Spinal cord (tissue), 10 donors: ENCODE results near the gene SLC66A1. TPM values are rescaled to one million over a fixed set of nuclear protein-coding genes. Genes with fewer than 3 reads are reported as not detected.

Experiments used
- DNase-seq, 6 donors: peaks; one replicate each; pipeline versions ENCODE4 v3.0.0 to v3.0.0-alpha.2; 2013 to 2015; ENCODE audit warnings: low spot score in 6 of 6, low read depth in 4 of 6
- H3K27ac ChIP-seq: one replicate; pipeline ENCODE4 v1.5.1; 2013; ENCODE audit warnings: low read depth, low read length, control low read depth
- H3K27me3 ChIP-seq: one replicate; pipeline ENCODE4 v1.6.1; 2013; ENCODE audit warnings: low read length; ENCODE audit not compliant: control insufficient read depth, insufficient read depth
- H3K36me3 ChIP-seq: one replicate; pipeline ENCODE4 v1.6.1; 2013; ENCODE audit warnings: low read length; ENCODE audit not compliant: control insufficient read depth, insufficient read depth
- H3K4me1 ChIP-seq: one replicate; pipeline ENCODE4 v1.6.1; 2013; ENCODE audit warnings: low read length; ENCODE audit not compliant: control insufficient read depth, insufficient read depth
- H3K4me3 ChIP-seq: one replicate; pipeline ENCODE4 v1.5.1; 2013; ENCODE audit warnings: low read depth, low read length, control low read depth
- H3K9me3 ChIP-seq: one replicate; pipeline ENCODE4 v1.6.1; 2013; ENCODE audit warnings: low read length; ENCODE audit not compliant: control insufficient read depth, insufficient read depth
- WGBS: methylation state at CpG from one replicate; pipeline ENCODE4 v1.1.5; 2013; ENCODE audit warnings: missing lambda C conversion rate; ENCODE audit not compliant: insufficient coverage; 5-methylcytosine and 5-hydroxymethylcytosine counted together
- polyA plus RNA-seq, 2 donors: library from polyadenylated mRNA; unstranded; fragments of 120-200 nt; gene quantifications; one replicate each; pipeline ENCODE4 v1.2.1, GENCODE V29; 2013; ENCODE audit not compliant: insufficient read length in 2 of 2
- total RNA-seq, 2 donors: library from RNA; depleted of rRNA in 1 of 2; stranded (reverse); fragments of 120-200 nt in 1 of 2; fragments of >200 nt in 1 of 2; gene quantifications; one replicate each; pipeline versions ENCODE4 v1.2.3 to v1.2.4, GENCODE V29; 2013 to 2014
- donor health status: healthy.

The SLC66A1 gene
- total and polyA plus RNA-seq, 4 donors, result 12.2 to 24.0 (median 19.5) TPM

DNA sequence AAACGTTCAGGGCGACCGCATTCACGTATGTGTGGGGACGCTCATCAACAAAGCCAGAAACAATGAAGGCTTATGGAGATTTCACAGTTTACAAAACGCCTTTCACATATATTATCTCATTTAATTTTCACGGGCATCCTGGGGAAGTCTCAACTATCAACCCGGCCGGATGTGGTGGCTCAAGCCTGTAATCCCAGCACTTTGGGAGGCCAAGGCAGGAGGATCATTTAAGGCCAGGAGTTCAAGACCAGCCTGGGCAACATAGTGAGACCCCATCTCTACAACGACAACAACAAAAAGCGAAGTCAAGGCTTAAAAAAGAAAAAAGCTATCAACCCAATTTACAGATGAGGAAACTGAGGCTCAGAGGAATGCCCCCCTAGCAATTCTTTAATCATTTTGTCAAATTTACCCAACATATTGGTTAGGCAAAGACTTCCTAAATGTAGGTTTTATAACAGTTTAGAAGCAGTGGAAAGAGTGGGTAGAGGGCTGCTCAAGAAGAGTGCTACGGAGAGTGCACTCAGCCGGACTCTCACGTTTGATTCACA, 28.3 kb downstream of the SLC66A1 start:
- Histone ChIP-seq H3K36me3 (peaks cover 80% of the 10 kb centered on the region), H3K27me3 (no peaks in the 10 kb centered on the region), H3K4me3 (no peak overlapping the region), H3K4me1 (peaks cover 40% of the 10 kb centered on the region), H3K9me3 (no peaks in the 10 kb centered on the region), H3K27ac (no peak overlapping the region)
- DNase-seq, result no peak
- WGBS, result 96% methylated on average over 14 of the region's 14 CpGs

DNA sequence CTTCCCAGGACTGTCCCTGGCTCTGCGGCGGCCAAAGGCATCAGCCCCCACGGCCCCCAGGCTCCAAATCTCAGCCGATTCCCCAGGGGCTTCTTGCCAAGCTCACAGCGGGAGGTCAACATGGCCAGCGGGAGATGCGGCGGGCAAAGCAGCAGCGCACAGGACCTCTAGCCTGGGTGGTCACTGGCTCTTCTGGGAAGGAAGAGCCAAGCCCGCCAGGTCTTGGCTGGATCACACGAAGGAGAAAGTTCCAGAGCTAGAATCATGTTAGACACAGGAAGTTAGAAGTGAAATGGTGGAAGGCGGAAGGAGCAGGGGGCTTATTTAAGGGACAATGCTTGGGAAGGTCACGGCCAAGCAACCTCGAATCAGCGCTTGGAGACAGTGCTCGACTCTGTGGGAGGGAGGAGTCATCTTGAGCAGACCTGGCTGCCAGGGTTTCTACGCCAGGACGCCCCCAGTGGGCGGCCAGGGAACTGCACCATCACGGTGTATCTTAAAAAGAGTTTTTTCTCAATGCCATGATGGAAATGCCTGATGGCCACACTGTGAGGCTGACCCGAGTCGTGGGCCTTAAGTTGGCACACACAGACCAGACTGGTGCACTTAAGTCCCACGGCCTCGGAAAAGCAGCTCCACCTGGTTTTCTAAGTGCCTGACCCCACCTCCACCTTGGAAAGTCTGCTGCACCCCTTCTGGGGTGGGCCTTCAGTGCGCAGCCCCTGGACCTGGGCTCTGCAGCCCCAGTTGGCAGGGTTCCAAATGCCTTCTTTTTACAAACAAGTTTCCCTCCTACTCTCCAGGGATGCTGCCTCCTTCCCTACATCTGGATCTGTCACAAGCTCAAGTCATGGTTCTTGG, 29.3 kb downstream of the SLC66A1 start:
- peaks cover 40% of the 10 kb centered on the region for H3K4me1 ChIP-seq
- H3K36me3 ChIP-seq, result peaks cover 77% of the 10 kb centered on the region
- WGBS, result 46% methylated on average over 25 of the region's 25 CpGs
- peak overlapping the region; percentile 78 for H3K27ac ChIP-seq
- H3K4me3 ChIP-seq, result no peak overlapping the region
- peak in 2 of 6 donors; percentile 70 to 71 for DNase-seq
- H3K27me3 ChIP-seq, result no peaks in the 10 kb centered on the region
- no peaks in the 10 kb centered on the region for H3K9me3 ChIP-seq

DNA sequence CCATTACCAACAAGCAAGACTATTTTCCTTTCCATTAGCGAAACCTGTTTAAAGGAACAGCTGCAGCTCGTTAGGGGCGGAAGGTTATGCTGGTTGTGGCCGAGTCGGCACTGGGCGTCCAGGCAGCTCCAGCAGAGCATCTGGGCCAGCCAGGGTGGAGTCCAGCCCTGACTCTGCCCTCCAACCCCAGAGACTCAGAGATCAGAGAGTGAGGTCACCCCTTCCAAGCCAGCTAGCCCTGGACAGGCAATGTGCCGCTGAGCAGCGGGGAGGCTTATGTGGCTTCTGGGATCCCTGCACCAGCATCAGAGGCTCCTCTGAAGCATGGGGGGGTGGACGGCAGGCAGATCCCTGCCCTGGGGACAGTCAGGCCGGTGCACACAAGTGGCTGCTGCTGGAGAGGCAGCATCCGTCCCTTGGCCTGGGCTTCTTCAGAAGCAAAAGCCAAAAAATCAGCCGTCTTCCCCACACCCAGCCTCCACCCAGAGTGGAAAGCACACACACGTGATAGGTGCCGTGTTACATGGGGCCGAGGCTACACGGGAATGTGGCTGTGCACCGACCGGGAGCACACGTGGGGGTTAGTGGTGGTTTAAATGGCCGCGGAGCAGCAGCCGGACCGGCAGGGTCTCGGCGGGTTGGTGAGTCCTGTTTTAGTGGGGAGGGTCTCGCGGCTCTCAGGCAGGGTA, 30.1 kb downstream of the SLC66A1 start:
- peak in 1 of 6 donors; percentile 61 for DNase-seq
- H3K27me3 ChIP-seq, result no peaks in the 10 kb centered on the region
- H3K4me1 ChIP-seq, result peaks cover 41% of the 10 kb centered on the region
- WGBS, result 85% methylated on average over 26 of the region's 27 CpGs
- no peaks in the 10 kb centered on the region for H3K9me3 ChIP-seq
- H3K4me3 ChIP-seq, result no peak overlapping the region
- H3K27ac ChIP-seq, result peak overlapping the region; percentile 78
- H3K36me3 ChIP-seq, result peaks cover 76% of the 10 kb centered on the region

DNA sequence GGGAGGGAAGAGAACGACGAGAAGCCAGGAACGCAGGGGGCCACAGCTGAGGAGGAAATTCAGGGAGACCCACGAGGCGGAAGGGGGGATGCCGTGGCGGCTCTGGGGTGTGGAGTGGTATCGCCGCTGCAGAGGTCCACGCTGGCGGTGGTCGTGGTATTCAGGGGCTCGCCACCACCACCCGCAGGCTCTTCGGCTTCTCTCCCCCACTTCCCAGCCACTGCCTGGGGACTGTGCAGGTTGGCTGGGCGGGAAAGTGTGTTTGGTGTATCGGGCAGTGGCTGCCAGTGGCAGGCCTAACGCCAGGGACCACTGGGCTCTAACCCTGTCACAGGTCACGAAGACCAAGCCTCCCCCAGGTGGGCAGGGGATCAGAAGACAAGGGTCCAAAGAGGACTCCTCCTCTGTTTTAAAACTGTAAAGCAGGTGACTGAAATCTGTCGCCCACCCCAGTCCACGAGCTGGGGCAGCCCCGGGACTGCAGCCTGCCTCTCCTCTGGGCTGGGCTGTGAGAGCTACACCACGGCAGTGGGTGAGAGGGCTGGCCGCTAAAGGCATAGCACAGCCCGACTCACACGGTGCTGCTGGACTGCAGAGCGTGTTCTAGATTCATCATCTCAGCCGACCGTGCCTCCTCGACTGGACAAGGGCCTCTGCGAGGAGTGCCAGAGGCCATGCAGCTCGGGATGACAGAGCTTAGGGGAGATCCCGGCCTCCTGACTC, 30.9 kb downstream of the SLC66A1 start:
- 88% methylated on average over 21 of the region's 33 CpGs for WGBS
- no peak for DNase-seq
- Histone ChIP-seq H3K27me3 (no peaks in the 10 kb centered on the region), H3K4me1 (peaks cover 44% of the 10 kb centered on the region), H3K36me3 (peaks cover 73% of the 10 kb centered on the region), H3K4me3 (no peak overlapping the region), H3K9me3 (no peaks in the 10 kb centered on the region), H3K27ac (peak overlapping the region; percentile 57)

DNA sequence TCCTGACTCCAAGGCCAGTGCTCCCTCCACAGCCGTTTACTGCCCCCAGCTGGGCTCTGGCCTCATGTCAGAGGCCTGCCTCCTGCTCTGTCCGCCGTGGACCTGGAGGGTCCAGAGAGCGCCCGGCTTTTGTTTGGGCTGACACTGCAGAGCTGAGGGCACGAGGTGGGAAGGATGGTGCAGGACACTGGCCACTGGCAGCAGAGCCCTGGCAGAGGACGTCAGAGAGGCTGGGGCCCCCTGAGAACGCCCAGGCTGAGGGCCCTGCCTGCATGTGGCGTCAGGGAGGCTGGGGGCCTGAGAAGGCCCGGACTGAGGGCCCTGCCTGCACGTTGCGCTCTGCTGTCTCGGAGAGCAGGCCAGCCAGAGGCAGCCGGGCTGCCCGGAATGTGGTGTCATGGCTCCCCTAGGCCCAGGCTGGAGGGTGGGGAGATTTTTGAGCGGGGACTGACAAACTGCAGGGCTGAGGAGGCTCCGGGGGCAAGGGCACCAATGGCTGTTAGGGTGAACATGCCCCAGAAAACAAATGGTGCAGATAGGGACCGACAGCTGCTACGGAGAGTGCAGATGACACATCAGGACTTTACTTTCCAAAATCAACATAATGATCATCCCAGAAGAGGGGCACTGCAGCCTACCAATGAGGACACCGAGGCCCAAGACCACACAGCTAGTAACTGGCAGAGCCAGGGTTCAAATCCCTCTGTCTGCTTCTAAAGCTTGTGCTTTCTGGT, 31.7 kb downstream of the SLC66A1 start:
- H3K27me3 ChIP-seq, result no peaks in the 10 kb centered on the region
- H3K4me1 ChIP-seq, result peaks cover 46% of the 10 kb centered on the region
- no peak for DNase-seq
- 85% methylated on average over 19 of the region's 20 CpGs for WGBS
- no peaks in the 10 kb centered on the region for H3K9me3 ChIP-seq
- peaks cover 71% of the 10 kb centered on the region for H3K36me3 ChIP-seq
- no peak overlapping the region for H3K27ac ChIP-seq
- H3K4me3 ChIP-seq, result no peak overlapping the region

DNA sequence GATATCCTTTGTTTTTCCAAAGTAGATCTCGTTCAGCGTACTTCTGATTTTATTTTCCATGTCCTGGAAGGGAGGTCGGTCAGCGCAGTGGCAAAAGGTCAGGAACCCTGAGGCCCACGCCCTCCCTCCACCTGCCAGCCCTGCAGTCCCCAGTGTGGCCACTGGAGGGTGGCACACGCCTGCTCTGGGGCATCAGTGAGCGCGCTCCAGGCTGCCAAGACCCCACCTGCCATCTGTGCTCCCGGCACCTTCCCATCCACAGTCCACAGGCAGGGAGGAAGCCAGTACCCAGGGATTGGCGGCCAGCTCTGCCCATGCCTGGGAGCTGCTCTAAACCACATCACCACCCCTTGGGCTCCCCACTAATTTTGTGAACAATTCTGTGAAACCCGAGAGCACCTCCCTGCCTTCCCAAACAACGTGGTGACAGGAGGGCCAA, 32.3 kb downstream of the SLC66A1 start:
- WGBS, result 66% methylated on average over 11 of the region's 12 CpGs
- no peak overlapping the region for H3K27ac ChIP-seq
- H3K4me1 ChIP-seq, result peaks cover 49% of the 10 kb centered on the region
- no peak overlapping the region for H3K4me3 ChIP-seq
- H3K9me3 ChIP-seq, result no peaks in the 10 kb centered on the region
- peaks cover 73% of the 10 kb centered on the region for H3K36me3 ChIP-seq
- no peaks in the 10 kb centered on the region for H3K27me3 ChIP-seq
- peak in 2 of 6 donors; percentile 42 to 53 for DNase-seq

DNA sequence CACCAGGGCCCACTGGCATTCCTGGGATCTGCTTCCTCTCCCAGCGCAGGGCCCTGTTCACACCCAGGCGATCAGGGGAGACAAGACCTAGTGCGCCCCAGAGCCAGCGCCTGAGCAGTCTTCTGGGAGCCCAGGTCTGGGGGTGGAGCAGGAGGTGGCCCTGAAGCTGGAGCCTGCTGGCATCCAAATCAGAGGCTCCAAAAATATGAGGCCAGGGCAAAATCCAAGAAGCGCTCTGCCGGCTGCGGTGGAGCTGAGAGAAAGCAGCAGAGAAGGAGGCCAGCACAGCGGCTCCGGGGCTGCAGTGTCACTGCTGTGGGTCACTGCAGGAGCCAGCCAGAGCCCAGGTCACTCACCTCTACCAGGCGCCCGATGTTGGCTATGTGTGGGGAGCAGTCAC, 32.7 kb downstream of the SLC66A1 start:
- 96% methylated on average over 11 of the region's 11 CpGs for WGBS

DNA sequence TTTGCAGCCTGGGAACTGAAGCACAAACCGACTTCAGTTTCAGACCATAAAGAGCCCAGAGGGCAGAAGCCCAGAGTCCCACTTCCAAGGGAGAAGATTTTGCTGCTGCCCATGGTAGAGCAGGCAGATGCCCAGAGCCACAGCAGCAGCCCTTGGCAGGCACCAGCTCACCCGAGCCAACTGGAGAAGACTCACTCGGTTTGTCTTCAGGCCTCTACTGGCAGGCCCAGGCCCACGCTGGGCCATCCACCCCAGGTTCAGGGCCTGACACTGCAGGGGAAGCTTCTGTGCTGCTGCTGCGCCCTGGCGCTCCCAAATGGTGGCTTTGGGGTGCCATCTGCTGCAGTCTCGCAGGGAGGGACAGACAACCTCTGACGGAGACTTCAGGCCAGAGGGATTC, 33.3 kb downstream of the SLC66A1 start:
- Histone ChIP-seq H3K4me1 (peaks cover 46% of the 10 kb centered on the region), H3K27me3 (no peaks in the 10 kb centered on the region), H3K27ac (no peak overlapping the region), H3K9me3 (no peaks in the 10 kb centered on the region), H3K4me3 (no peak overlapping the region), H3K36me3 (peaks cover 75% of the 10 kb centered on the region)
- no peak for DNase-seq
- WGBS, result 90% methylated on average over 8 of the region's 8 CpGs

More for the DNA sequence above, 32.7 kb downstream of the SLC66A1 start:
- peaks cover 49% of the 10 kb centered on the region for H3K4me1 ChIP-seq
- no peaks in the 10 kb centered on the region for H3K27me3 ChIP-seq
- no peak overlapping the region for H3K27ac ChIP-seq
- no peaks in the 10 kb centered on the region for H3K9me3 ChIP-seq
- no peak for DNase-seq
- H3K4me3 ChIP-seq, result no peak overlapping the region
- H3K36me3 ChIP-seq, result peaks cover 73% of the 10 kb centered on the region

DNA sequence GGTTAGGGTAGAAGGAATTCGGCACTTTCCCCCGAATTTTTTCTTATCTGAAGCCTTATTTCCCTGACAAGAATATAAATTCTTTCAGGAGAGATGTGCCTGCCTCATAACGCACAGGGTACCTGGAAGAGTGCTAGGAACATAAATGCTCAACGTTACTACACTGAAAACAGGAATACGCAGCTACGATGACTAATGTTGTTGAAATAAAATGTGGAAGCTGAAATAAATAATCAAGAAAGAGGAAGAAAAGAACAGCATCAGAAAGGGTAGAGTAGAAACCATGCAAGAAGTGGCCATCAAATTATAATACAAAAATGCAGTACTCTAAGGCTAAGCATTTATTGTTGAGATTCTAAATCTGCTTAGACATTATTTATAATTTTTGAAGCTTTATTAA, 33.9 kb downstream of the SLC66A1 start:
- H3K36me3 ChIP-seq, result peaks cover 76% of the 10 kb centered on the region
- no peaks in the 10 kb centered on the region for H3K27me3 ChIP-seq
- no CpG with 5 or more reads among the region's 6 CpGs for WGBS
- H3K4me1 ChIP-seq, result peaks cover 45% of the 10 kb centered on the region
- no peak overlapping the region for H3K27ac ChIP-seq
- no peaks in the 10 kb centered on the region for H3K9me3 ChIP-seq
- DNase-seq, result no peak
- H3K4me3 ChIP-seq, result no peak overlapping the region
